NCI-H526 (cell line): ENCODE data around the gene GSTCD.
"Not testable (repeated sequence)": the region's sequence is repeated elsewhere in the genome, so short reads cannot be mapped to it uniquely, and the experiment has no call there.

ENCODE experiments used
- DNase-seq, 2 experiments: peaks; one replicate each; lab custom pipeline; 2025; lab: John Stamatoyannopoulos, UW

The GSTCD gene, protein sequence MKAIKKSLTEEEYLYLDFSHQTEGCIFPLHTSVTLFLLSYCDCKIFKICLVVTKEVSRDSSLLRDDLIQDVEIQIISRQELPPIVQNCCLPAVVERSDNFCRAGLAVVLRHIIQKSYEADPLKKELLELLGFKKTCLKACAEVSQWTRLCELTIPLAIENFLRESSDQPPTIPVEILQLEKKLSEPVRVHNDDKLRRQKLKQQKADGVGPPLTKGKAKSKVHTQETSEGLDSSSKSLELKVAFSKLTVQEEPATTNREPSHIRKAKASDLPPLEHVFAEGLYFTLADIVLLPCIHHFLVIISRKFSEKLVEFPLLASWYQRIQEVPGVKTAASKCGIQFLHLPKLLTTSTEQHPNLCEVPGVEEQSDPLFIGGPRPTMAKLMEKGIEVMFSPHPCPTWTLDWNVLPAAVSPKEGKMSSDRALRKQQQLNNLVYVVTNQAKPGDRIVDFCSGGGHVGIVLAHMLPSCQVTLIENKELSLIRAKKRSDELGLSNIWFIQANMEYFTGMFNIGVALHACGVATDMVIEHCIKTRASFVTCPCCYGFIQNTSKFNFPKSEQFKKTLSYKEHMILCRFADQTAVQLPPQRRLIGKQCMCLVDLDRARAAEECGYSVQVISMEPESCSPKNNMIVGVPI

DNA sequence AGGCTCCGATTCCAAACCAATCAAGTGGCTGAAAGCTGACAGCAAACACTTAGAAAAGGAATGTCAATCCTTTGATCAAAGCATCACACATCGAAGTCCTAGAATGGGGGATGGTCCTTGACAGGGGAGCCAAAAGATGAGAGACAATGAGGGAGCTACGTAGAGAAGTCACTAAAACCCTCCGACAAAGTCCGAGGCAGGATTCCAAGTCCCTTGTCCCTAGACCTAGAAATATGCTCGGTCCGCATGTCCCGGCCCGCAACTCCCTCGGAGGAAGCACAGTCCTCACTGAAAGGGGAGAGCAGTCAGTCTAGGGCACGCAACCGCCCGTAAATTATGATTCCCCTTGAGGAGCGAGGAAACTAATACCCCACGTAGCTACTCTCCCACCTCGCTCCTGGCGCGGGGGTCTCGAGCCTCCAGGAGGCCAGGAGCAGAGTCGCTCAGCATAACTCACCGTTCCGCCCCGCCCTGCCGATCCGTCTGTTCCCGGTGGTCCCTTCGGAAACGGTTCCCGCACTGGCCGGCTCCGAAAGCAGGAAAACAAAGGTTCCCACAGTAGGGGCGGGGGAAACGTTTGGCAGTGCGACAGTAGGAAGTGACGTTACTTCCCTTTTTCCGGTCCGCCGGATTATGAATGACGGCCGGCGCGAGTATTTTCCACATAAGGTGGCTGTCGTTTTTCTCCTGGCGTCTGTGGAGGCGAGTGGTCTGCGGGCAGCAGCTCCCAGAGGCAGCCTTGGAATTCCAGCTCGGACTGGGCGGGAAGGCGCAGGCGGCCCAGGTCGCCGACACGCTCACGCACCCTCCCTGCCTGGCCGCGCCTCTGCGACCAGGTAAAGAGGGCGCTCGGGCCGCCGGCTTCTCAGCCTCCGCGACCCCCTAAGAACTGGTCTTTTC, at the start of gene GSTCD, which contains the start of gene INTS12:
TSS of gene GSTCD (plus strand) at position 604 of the 900 bp plus-strand sequence. CDS start 8,830 bp downstream, outside the sequence.
TSS of gene INTS12 (minus strand) at position 509 of the 900 bp plus-strand sequence. CDS start 8,684 bp downstream, outside the sequence.
- peak; percentile 67 to 93 for DNase-seq

DNA sequence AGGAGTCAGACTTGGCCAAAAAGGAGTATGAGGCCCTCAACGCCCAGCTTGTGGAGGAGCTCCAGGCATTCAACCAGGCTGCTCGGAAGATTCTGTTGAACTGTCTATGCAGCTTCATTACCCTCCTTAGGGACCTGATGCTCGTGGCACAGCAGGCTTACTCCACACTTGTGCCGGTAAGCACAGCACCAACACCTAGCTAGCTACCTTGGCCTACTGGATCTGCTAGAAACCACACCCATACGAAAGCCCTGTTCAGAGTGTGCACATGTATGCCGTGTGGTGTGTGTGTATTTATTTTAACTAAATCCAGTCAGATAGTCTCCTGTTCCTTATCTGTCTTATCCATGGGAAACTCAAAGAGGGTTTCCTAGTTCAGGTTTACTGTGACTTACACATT, 49.4 kb upstream of the GSTCD start:
- no peak for DNase-seq

- no peak for DNase-seq
Observed at GRCh38 chr4:105661028-105661427, 47.6 kb upstream of the GSTCD start.

DNA sequence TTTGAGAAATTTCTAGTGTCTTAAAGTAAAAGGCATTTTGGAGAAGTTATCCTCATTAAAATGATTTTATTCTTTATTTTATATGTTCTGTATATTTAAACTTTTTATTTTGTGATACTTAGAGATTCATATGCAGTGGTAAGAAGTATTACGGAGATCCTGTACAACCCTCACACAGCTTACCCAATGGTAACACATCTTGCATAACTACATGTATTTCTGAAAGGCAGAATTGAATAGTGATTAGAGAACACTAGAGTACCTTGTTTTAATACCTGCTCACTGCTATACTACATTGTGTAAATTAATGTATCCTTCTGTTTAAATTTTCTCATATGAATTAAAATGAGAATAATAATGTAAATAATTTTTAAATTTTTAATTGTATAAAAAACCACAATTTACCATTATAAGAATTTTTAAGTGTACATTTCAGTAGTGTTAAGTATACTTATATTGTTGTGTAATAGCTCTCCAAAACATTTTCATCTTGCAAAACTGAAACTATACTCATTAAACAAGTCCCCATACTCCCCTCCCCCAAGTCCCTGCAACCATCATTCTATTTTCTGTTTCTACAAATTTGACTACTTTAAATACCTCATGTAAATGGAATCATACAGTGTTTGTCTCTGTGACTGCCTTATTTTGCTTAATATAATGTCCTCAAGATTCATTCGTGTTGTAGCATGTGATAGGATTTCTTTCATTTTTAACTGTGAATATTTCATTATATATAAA, 45.5 kb upstream of the GSTCD start:
- DNase-seq: no peak

DNA sequence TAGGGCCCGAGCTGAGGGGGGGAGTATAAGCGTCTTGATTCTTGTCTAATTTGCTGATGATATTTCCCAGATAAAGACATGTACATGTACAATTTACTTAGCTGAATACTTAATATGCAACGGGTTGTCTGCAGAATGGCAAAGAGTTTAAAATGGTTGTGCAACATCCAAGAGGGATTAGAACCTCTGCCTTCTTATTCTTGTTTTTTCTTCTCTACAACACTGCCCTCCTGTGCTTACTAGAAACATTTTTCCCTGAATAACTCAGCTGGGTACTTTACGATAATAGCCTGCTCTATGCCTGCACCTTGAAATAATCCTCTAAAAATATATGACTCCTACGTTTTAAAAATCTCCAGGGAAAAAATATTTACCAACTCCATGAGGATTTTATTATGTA, 41.9 kb upstream of the GSTCD start:
- peak; percentile 17 to 46 for DNase-seq

- DNase-seq: no peak
Observed at GRCh38 chr4:105670684-105671083, 37.9 kb upstream of the GSTCD start.

GRCh38 chr4:105671301-105671700, 37.3 kb upstream of the GSTCD start:
- DNase-seq: no peak

DNA sequence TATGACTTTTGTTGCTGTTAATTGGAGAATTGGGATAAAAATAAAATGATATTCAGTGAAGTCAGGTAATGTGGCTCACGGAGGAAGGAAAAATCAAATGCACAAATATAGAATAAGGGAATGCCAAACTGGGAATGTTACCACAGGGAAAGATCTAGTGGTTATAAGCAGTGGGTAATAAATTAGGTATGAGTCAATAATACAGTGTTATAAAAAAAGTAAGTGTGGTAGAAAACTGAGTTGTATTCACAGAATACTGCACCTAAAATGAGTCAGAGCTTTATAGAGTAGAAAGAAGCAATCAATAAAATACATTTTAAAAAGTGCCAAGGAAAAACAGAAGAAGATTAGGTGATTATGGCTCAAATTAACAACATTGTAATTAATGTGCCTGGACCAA, 34.6 kb upstream of the GSTCD start:
- DNase-seq: no peak

GRCh38 chr4:105677709-105678108, 30.9 kb upstream of the GSTCD start:
- no peak for DNase-seq

GRCh38 chr4:105679186-105679585, 29.4 kb upstream of the GSTCD start:
- no peak for DNase-seq

DNA sequence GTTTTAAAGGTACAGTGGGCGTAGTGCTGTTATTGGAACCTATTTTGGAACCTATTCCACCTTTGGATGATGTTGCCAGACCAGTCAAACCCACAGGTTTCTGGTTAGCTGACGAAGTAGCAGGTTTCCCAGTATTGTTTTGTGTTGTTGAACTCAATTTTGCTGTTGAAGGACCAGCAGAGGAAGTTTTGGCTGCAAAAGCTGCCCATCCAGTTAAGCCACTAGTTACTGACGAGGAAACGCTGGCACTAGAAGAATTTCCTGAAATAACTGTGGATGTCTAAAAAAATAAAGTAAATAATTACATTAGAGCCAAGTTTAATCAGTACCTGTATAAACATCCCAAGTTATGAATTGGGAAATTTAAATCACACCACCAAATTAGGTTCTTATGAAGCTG, 25.5 kb upstream of the GSTCD start:
- DNase-seq: no peak

GRCh38 chr4:105686571-105686970, 22.0 kb upstream of the GSTCD start:
- DNase-seq: no peak

DNA sequence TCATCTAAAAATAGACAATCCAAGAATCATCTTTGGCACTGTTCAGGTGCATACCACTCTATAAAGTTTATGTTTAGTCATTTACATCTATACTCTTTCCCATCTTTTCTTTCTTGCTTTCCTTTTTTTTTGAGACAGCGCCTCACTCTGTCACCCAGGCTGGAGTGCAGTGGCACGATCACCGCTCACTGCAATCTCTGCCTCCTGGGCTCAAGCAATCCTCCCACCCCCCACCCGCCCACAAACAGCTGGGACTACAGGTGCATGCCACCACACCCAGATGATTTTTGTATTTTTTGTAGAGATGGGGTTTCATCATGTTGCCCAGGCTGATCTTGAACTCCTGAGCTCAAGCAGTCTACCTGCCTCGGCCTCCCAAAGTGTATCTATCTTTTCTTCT, 13.8 kb upstream of the GSTCD start:
- DNase-seq: not testable (repeated sequence)

DNA sequence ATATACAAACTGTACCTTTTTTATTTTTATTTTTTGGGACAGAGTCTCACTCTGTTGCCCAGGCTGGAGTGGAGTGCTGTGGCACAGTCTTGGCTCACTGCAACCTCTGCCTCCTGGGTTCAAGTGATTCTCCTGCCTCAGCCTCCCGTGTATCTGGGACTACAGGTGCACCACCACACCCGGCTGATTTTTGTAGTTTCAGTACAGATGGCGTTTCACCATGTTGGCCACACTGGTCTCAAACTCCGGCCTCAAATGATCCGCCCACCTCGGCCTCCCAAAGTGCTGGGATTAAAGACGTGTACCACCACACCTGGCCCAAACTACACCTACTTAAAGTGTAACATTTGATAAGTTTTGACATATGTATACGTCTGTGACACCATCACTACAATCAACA, 12.8 kb upstream of the GSTCD start:
- DNase-seq: not testable (repeated sequence)

DNA sequence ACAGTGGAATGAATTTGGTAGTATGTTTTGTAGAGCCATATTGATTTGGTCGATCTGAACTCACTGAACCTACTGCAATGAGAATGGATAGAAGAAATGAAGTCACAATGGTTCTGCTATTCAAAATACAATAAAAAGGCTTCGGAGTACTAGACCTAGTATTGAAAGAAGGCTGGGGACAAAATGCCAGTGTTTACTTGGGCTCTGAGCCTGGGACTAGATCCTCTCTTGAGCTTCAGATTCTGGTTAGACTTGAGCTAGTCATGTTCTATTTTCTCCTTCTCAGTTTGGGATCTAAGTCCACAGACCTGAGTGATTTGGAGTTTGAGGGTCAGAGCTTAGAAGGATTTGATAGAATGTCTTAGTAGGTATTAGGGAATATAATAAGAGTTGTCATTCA, 10.0 kb upstream of the GSTCD start:
- DNase-seq: no peak

GRCh38 chr4:105707782-105708180, 803 bp upstream of the GSTCD start:
- no peak for DNase-seq

GRCh38 chr4:105709081-105709450, 482 bp downstream of the GSTCD start:
- DNase-seq: peak; percentile 42 to 58

DNA sequence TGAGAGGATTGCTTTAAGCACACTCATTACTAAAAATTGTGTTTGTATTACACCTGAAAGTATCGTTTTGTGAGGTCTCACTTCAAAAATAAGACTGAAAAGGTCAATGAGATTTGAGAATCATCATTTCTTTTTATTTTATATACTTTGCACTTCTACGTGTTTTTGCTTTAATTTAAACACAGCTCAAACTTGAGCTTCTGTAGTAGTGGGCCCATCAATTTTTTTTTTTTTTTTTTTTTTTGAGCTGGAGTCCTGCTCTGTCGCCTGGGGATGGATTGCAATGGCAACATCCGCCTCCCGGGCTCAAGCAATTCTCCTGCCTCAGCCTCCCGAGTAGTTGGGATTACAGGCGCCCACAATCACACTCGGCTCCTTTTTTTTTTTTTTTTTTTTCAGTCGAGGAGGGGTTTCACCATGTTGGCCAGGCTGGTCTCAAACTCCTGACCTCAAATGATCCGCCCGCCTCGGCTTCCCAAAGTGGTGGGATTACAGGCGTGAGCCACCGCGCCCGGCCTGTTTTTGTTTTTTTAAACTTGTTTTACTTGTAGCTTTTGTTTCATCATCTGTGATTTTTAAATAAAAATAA, 1.5 kb downstream of the GSTCD start:
- DNase-seq: no peak

- DNase-seq: peak in 1 of 2 experiments; percentile 14
Observed at GRCh38 chr4:105710678-105711077, 2.1 kb downstream of the GSTCD start.

- no peak for DNase-seq
Observed at GRCh38 chr4:105712766-105713165, 4.2 kb downstream of the GSTCD start.

- no peak for DNase-seq
Observed at GRCh38 chr4:105714071-105714521, 5.5 kb downstream of the GSTCD start.
